Measurements from ENCODE around the gene PHOX2B. TPM values are rescaled to one million over a fixed set of nuclear protein-coding genes. Genes with fewer than 3 reads are reported as not detected.

The PHOX2B gene
- total and polyA plus RNA-seq, 12 donors: not detected

- intact Hi-C loops (cut with DNase I): no loop called here
- Histone ChIP-seq H3K27ac (no peak overlapping the region), H3K36me3 (no peaks in the 10 kb centered on the region), H3K27me3 (peaks cover 24 to 99% (median 98%) of the 10 kb centered on the region in 7 donors), H3K9me3 (no peaks in the 10 kb centered on the region), H3K4me1 (peaks cover 0 to 22% (median 12%) of the 10 kb centered on the region in 9 donors), H3K4me3 (no peak overlapping the region)
- TF ChIP-seq CTCF (IDR thresholded peaks at IDR 0.05): no peak
- DNase-seq (no peak), ATAC-seq (no peak)
- 2 to 4% methylated on average over 49 of the region's 49 CpGs for WGBS, 2 donors
These were observed 1.1 kb downstream of the PHOX2B start for GRCh38 chr4:41747230-41748055.

GRCh38 chr4:41746440-41747229 lies 1.9 kb downstream of the PHOX2B start:
- Histone ChIP-seq H3K27me3 (peaks cover 24 to 99% (median 98%) of the 10 kb centered on the region in 7 donors), H3K4me1 (peaks cover 0 to 19% (median 9%) of the 10 kb centered on the region in 9 donors), H3K27ac (no peak overlapping the region), H3K9me3 (no peaks in the 10 kb centered on the region), H3K36me3 (no peaks in the 10 kb centered on the region), H3K4me3 (no peak overlapping the region)
- ATAC-seq (no peak), DNase-seq (no peak)
- TF ChIP-seq CTCF (IDR thresholded peaks at IDR 0.05): no peak
- WGBS, 2 donors: 6 to 7% methylated on average over 37 of the region's 37 CpGs
- intact Hi-C loops (cut with DNase I): no loop called here

GRCh38 chr4:41746025-41746439 lies 2.5 kb downstream of the PHOX2B start:
- no peak for DNase-seq
- WGBS, 2 donors: 0 to 3% methylated on average over 27 to 36 of the region's 36 CpGs
- no peak overlapping the region for H3K4me3 ChIP-seq
- no peak overlapping the region for H3K27ac ChIP-seq
- intact Hi-C loops (cut with DNase I): no loop called here
- no peaks in the 10 kb centered on the region for H3K9me3 ChIP-seq
- H3K36me3 ChIP-seq: no peaks in the 10 kb centered on the region
- no peak for TF ChIP-seq CTCF (IDR thresholded peaks at IDR 0.05)
- peaks cover 0 to 16% (median 7%) of the 10 kb centered on the region in 9 donors for H3K4me1 ChIP-seq
- ATAC-seq: no peak
- H3K27me3 ChIP-seq: peaks cover 24 to 99% (median 96%) of the 10 kb centered on the region in 7 donors

- Histone ChIP-seq H3K27ac (no peak overlapping the region), H3K4me1 (peaks cover 0 to 16% (median 7%) of the 10 kb centered on the region in 9 donors), H3K9me3 (no peaks in the 10 kb centered on the region), H3K27me3 (peaks cover 24 to 98% (median 96%) of the 10 kb centered on the region in 7 donors), H3K36me3 (no peaks in the 10 kb centered on the region), H3K4me3 (peak overlapping the region in 1 of 10 donors; percentile 6)
- 5% methylated on average over 40 to 54 of the region's 54 CpGs for WGBS, 2 donors
- intact Hi-C loops (cut with DNase I): no loop called here
- TF ChIP-seq CTCF (IDR thresholded peaks at IDR 0.05): no peak
- no peak for ATAC-seq
- no peak for DNase-seq
These were observed 3.1 kb downstream of the PHOX2B start for GRCh38 chr4:41745292-41746024.
